ENCODE measurements around the gene NR3C2.

DNA sequence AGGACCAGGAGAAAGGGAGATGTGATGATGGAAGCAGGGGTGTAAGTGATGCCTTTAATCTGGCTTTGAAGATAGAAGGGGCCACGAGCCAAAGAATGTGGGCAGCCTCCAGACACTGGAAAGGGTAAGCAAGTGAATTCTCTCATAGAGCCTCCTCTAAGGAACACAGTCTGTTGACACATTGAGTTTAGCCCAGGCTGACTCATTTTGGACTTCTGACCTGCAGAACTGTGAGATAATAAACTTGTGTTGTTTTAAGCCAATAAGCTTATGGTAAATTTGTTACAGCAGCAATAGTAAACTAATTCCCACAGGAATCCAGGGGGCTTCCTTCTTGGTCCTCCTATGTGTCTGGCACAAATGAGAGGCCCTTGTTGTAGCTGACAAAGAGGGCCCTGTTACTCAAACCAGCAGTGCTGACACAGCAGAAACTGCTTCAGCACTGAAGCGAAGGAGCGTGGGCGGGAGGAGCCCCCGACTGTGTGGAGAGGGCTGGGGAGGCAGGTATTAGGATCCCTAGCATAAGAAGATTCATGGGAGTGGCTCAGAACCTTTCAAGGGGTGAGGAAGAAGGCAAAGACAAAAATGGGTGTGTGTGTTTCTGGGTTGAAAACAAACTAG is 268.7 kb downstream of the NR3C2 start:
- TF ChIP-seq, protein P1, sequence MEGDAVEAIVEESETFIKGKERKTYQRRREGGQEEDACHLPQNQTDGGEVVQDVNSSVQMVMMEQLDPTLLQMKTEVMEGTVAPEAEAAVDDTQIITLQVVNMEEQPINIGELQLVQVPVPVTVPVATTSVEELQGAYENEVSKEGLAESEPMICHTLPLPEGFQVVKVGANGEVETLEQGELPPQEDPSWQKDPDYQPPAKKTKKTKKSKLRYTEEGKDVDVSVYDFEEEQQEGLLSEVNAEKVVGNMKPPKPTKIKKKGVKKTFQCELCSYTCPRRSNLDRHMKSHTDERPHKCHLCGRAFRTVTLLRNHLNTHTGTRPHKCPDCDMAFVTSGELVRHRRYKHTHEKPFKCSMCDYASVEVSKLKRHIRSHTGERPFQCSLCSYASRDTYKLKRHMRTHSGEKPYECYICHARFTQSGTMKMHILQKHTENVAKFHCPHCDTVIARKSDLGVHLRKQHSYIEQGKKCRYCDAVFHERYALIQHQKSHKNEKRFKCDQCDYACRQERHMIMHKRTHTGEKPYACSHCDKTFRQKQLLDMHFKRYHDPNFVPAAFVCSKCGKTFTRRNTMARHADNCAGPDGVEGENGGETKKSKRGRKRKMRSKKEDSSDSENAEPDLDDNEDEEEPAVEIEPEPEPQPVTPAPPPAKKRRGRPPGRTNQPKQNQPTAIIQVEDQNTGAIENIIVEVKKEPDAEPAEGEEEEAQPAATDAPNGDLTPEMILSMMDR (IDR thresholded peaks at IDR 0.05) = no peak
- TF ChIP-seq POLR2A (IDR thresholded peaks at IDR 0.05) (no peak), EP300 (IDR thresholded peaks at IDR 0.05) (no peak)

All from stomach (tissue), 4 donors.